Spleen (tissue), 11 donors: Measurements from ENCODE around the gene AIMP1. TPM values are rescaled to one million over a fixed set of nuclear protein-coding genes. Genes with fewer than 3 reads are reported as not detected.
A peak's percentile ranks its signal among the peaks of the same experiment; 100 is the strongest.

ENCODE experiments used
- DNase-seq: peaks from one replicate; pipeline ENCODE4 v3.0.0-alpha.2; 2020
- H3K27ac ChIP-seq, 8 donors: fragments of 200-600 bp; sonication (generic) in 7 of 8; 1 replicate in 4 of 8; 2 replicates in 4 of 8; pipeline versions ENCODE4 v1.5.0 to v1.8.0; 2016 to 2021; ENCODE audit warnings: inconsistent platforms in 4 of 8, mild to moderate bottlenecking in 4 of 8, moderate library complexity in 1 of 8
- H3K27me3 ChIP-seq, 7 donors: fragments of 200-600 bp; sonication (generic) in 6 of 7; replicated peaks in 1 of 7; 1 replicate in 4 of 7; 2 replicates in 3 of 7; pipeline versions ENCODE4 v1.5.0 to v1.8.0; 2016 to 2021; ENCODE audit warnings: inconsistent platforms in 3 of 7, mild to moderate bottlenecking in 1 of 7
- H3K36me3 ChIP-seq, 6 donors: fragments of 200-600 bp; sonication (generic) in 5 of 6; 1 replicate in 4 of 6; 2 replicates in 2 of 6; pipeline versions ENCODE4 v1.5.0 to v1.8.0; 2016 to 2021; ENCODE audit warnings: inconsistent platforms in 2 of 6
- H3K4me1 ChIP-seq, 6 donors: fragments of 200-600 bp; sonication (generic) in 5 of 6; 1 replicate in 3 of 6; 2 replicates in 3 of 6; pipeline versions ENCODE4 v1.5.0 to v1.8.0; 2016 to 2021; ENCODE audit warnings: inconsistent platforms in 3 of 6
- H3K4me3 ChIP-seq, 8 donors: fragments of 200-600 bp; sonication (generic) in 7 of 8; 1 replicate in 4 of 8; 2 replicates in 4 of 8; pipeline versions ENCODE4 v1.5.0 to v1.8.0; 2016 to 2021; ENCODE audit warnings: inconsistent platforms in 4 of 8, mild to moderate bottlenecking in 4 of 8, moderate library complexity in 2 of 8
- H3K9me3 ChIP-seq, 8 donors: fragments of 200-600 bp; sonication (generic) in 7 of 8; 1 replicate in 4 of 8; 2 replicates in 4 of 8; pipeline versions ENCODE4 v1.5.0 to v1.8.0; 2016 to 2021; ENCODE audit warnings: inconsistent platforms in 4 of 8
- POLR2A ChIP-seq, 3 donors: fragments of 450-650 bp; IDR thresholded peaks; one replicate each; pipeline ENCODE4 v1.5.1; 2017; ENCODE audit warnings: antibody characterized with exemption in 3 of 3, mild to moderate bottlenecking in 1 of 3
- POLR2AphosphoS5 ChIP-seq, 3 donors: sonication (generic); formaldehyde crosslinking; IDR thresholded peaks; one replicate each; pipeline ENCODE4 v1.5.1; 2017; ENCODE audit warnings: antibody characterized with exemption in 3 of 3
- WGBS, 5 donors: extraction: QIAGEN DNeasy Blood & Tissue Kit in 3 of 5; methylation state at CpG; one replicate each; pipeline versions ENCODE4 v1.1.5 to v1.1.7; 2013 to 2018; 5-methylcytosine and 5-hydroxymethylcytosine counted together
- intact Hi-C: fragments of 100-400 bp; cut with DNase I; formaldehyde crosslinking; loops from one replicate; pipeline ENCODE4 v1.15.0; 2023; ENCODE audit warnings: low total_unique reads
- polyA plus RNA-seq, 3 donors: library from polyadenylated mRNA; stranded (reverse); fragments of 200-250 nt; gene quantifications; one replicate each; pipeline ENCODE4 v1.2.1, GENCODE V29; 2013
- total RNA-seq, 7 donors: library from RNA; depleted of rRNA in 3 of 7; stranded (reverse); fragments of >200 nt in 3 of 7; fragmentation: NEBNext Ultra II Directional in 4 of 7; extraction: Animal tissue kit (Norgen Biotek cat#: 25700) in 4 of 7; gene quantifications; one replicate each; pipeline versions ENCODE4 v1.1.0 to v1.2.1, GENCODE V29; 2016 to 2021
- TF ChIP-seq, protein P1 (sequence below), 11 experiments: fragments of 200-600 bp in 7 of 11; fragments of 450-650 bp in 4 of 11; sonication (generic) in 4 of 11; IDR thresholded peaks in 8 of 11; conservative IDR thresholded peaks in 3 of 11; 1 replicate in 7 of 11; 2 replicates in 4 of 11; pipeline versions ENCODE4 v1.4.0 to v1.8.0; 2016 to 2021; ENCODE audit warnings: antibody characterized with exemption in 11 of 11, inconsistent platforms in 4 of 11, mild to moderate bottlenecking in 1 of 11
- donor health status: healthy with polysubstance abuse.
- donor health status: DM: no; HTN: no; CAD: no; lungs with moderate emphysema.
- donor health status: DM: no; HTN: no; CAD: no.
- donor health status: Bipolar disorder and iron deficiency.
- donor health status: healthy.
- donor health status: DM: no; HTN: no; CAD: no.
- donor health status: DM: yes; HTN: yes; CAD: no.

Gene AIMP1
- total and polyA plus RNA-seq, 10 donors = 15.8 to 43.1 (median 29.2) TPM

DNA sequence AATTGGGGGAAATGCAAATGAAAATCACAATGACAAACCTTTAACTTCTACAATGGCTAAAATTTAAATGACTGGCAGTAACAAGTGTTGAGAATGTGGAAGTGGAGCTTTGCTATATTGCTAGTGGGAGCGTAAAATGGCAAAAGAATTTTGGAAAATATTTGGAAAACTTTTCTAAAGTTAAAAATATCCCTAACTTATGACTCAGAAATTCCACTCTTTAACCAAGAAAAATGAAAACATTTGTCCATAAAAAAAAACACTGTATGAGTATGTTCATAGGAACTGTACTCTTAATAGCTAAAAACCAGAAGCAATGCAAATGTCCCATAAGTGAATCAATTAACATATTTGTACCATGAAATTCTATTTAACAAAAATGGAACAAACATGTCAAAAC is 4.0 kb upstream of the AIMP1 start:
- H3K4me3 ChIP-seq = no peak overlapping the region
- no peak for DNase-seq
- H3K27ac ChIP-seq = no peak overlapping the region
- WGBS, 5 donors = 76 to 93% (median 89%) methylated on average over 1 of the region's 1 CpG
- H3K27me3 ChIP-seq = no peaks in the 10 kb centered on the region
- H3K4me1 ChIP-seq = peaks cover 14 to 56% (median 31%) of the 10 kb centered on the region in 6 donors
- TF ChIP-seq, protein P1, sequence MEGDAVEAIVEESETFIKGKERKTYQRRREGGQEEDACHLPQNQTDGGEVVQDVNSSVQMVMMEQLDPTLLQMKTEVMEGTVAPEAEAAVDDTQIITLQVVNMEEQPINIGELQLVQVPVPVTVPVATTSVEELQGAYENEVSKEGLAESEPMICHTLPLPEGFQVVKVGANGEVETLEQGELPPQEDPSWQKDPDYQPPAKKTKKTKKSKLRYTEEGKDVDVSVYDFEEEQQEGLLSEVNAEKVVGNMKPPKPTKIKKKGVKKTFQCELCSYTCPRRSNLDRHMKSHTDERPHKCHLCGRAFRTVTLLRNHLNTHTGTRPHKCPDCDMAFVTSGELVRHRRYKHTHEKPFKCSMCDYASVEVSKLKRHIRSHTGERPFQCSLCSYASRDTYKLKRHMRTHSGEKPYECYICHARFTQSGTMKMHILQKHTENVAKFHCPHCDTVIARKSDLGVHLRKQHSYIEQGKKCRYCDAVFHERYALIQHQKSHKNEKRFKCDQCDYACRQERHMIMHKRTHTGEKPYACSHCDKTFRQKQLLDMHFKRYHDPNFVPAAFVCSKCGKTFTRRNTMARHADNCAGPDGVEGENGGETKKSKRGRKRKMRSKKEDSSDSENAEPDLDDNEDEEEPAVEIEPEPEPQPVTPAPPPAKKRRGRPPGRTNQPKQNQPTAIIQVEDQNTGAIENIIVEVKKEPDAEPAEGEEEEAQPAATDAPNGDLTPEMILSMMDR (IDR thresholded peaks at IDR 0.05 in 8 of 11, conservative IDR thresholded peaks at IDR 0.05 in 3 of 11) = no peak
- TF ChIP-seq POLR2A (IDR thresholded peaks at IDR 0.05) (no peak), POLR2AphosphoS5 (IDR thresholded peaks at IDR 0.05) (no peak)
- no peaks in the 10 kb centered on the region for H3K9me3 ChIP-seq
- intact Hi-C loops = no loop called here
- H3K36me3 ChIP-seq = peaks cover 0 to 15% (median 3%) of the 10 kb centered on the region in 6 donors

DNA sequence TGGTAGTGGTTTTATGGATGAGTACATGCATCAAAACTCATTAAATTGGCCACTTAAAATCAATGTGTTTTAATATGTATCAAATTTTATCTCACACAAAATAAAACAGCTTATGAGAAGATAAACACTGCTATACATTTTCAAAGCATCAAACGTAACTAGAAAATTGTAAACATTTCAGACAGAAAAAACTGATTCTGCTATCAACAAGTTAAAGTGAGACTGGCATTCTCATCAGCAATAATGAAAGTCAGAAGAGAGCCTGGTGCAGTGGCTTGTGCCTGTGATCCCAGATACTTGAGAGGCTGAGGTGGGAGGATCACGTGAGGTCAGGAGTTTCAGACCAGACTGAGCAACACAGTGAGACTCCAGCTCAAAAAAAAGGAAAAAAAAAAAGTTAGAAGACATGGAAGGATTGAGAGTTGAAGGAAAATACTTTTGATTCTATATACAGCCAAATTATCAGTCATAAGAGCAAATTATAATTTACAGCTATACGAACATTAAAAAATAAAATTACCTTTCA is 3.3 kb upstream of the AIMP1 start:
- H3K27ac ChIP-seq = no peak overlapping the region
- no peaks in the 10 kb centered on the region for H3K9me3 ChIP-seq
- TF ChIP-seq, protein P1 (IDR thresholded peaks at IDR 0.05 in 8 of 11, conservative IDR thresholded peaks at IDR 0.05 in 3 of 11) = no peak
- no peak for TF ChIP-seq POLR2AphosphoS5 (IDR thresholded peaks at IDR 0.05)
- TF ChIP-seq POLR2A (IDR thresholded peaks at IDR 0.05) = no peak
- peaks cover 21 to 63% (median 38%) of the 10 kb centered on the region in 6 donors for H3K4me1 ChIP-seq
- 81 to 95% (median 89%) methylated on average over 3 of the region's 3 CpGs for WGBS, 5 donors
- H3K27me3 ChIP-seq = no peaks in the 10 kb centered on the region
- intact Hi-C loops = no loop called here
- H3K4me3 ChIP-seq = no peak overlapping the region
- no peak for DNase-seq
- peaks cover 0 to 8% (median 3%) of the 10 kb centered on the region in 6 donors for H3K36me3 ChIP-seq

DNA sequence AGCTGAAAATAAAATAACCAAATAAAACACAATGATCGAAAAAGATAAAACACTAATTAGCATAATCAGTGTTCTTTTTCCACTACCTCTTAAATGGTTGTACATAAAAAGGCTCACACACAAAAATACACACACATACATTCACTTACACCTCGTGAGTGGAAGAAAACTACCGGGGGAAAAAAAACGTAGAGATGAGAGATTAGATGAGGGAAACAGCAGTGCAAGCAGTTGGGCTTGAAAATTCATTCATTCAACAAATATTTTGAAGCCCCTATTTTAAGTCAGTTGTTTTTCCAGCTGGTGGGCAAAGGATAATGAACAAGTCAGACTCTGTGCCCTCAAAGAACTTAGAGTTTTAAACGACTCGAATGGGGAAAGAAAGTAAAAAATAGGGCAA is 1.4 kb upstream of the AIMP1 start:
- peak overlapping the region in 7 of 8 donors; percentile 92 to 96 (median 94) for H3K27ac ChIP-seq
- intact Hi-C loops = no loop called here
- H3K9me3 ChIP-seq = no peaks in the 10 kb centered on the region
- no peaks in the 10 kb centered on the region for H3K27me3 ChIP-seq
- no peak for DNase-seq
- TF ChIP-seq POLR2AphosphoS5 (IDR thresholded peaks at IDR 0.05) (no peak), POLR2A (IDR thresholded peaks at IDR 0.05) (no peak)
- TF ChIP-seq, protein P1 (IDR thresholded peaks at IDR 0.05 in 8 of 11, conservative IDR thresholded peaks at IDR 0.05 in 3 of 11) = no peak
- H3K36me3 ChIP-seq = no peaks in the 10 kb centered on the region
- H3K4me1 ChIP-seq = peaks cover 28 to 78% (median 50%) of the 10 kb centered on the region in 6 donors
- 35 to 39% (median 37%) methylated on average over 6 of the region's 6 CpGs for WGBS, 5 donors
- peak overlapping the region; percentile 67 to 89 (median 74) for H3K4me3 ChIP-seq

DNA sequence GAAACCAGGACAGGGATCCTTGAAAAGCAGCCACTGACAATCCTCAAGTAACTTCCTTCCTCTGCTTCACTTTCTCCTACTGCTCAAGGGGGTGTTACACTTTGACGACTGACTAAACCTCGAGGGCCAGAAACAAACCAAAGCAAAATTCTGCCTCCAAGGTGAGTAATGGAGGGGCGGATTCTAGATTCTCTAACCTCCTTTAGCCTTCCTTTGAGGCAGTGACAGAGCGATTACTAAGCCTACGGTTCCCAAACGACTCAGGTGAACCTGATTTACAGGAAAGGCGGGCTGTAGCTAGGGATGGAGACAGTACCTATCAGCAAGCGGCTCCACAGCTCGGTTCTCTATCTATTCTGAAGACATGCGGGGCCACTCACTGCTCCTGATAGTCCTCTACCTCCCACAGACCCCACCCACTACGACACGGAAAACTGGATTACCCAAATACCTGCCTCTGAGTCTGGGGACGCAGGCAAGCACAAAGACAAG is 828 bp upstream of the AIMP1 start:
- no peak for DNase-seq
- H3K4me3 ChIP-seq = peak overlapping the region; percentile 67 to 89 (median 74)
- no peaks in the 10 kb centered on the region for H3K9me3 ChIP-seq
- 0 to 2% (median 1%) methylated on average over 9 to 13 of the region's 13 CpGs for WGBS, 5 donors
- H3K27me3 ChIP-seq = no peaks in the 10 kb centered on the region
- peaks cover 0 to 4% (median 2%) of the 10 kb centered on the region in 6 donors for H3K36me3 ChIP-seq
- peak overlapping the region; percentile 91 to 96 (median 94) for H3K27ac ChIP-seq
- intact Hi-C loops = no loop called here
- H3K4me1 ChIP-seq = peaks cover 28 to 82% (median 50%) of the 10 kb centered on the region in 6 donors
- no peak for TF ChIP-seq POLR2AphosphoS5 (IDR thresholded peaks at IDR 0.05)
- TF ChIP-seq POLR2A (IDR thresholded peaks at IDR 0.05) = no peak
- TF ChIP-seq, protein P1 (IDR thresholded peaks at IDR 0.05 in 8 of 11, conservative IDR thresholded peaks at IDR 0.05 in 3 of 11) = no peak
